GM19395 (cell line): Measurements from ENCODE around the gene DYNC2H1.

ENCODE experiments used
- ATAC-seq: cut with Tn5 transposase; IDR thresholded peaks from one replicate; pipeline ENCODE4 v1.9.1; 2021; ENCODE audit warnings: mild to moderate bottlenecking, moderate library complexity; ENCODE audit not compliant: unreplicated experiment

The DYNC2H1 gene

DNA sequence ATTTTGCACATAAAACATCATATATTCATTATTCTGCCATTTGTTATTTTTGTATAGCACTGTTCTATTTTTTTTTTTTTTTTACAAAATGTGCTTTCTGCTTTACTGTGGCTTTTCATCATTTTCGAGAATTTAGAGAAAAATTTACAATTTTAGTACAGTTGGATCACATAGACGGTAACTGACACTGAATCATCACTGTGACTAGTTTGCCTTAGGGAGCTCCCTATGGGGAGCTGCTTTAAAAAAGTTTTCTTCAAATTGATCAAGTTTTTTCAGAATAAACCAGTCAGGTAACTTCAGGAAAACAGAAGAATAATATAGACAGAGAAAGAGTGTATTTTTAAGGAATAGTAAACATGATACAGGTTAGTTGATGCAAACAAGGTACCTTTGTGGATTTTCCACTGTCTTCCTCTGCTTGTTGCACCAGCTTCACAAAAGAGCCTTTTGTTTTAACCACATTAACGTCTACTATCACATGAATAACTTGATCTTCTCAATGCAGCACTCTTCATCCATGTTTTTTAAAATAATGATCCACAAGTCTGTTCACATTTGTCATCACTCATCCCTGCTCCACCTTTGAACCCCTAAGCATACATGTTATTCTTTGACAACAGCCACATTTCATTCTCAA, 327.0 kb downstream of the DYNC2H1 start:
- no peak for ATAC-seq

DNA sequence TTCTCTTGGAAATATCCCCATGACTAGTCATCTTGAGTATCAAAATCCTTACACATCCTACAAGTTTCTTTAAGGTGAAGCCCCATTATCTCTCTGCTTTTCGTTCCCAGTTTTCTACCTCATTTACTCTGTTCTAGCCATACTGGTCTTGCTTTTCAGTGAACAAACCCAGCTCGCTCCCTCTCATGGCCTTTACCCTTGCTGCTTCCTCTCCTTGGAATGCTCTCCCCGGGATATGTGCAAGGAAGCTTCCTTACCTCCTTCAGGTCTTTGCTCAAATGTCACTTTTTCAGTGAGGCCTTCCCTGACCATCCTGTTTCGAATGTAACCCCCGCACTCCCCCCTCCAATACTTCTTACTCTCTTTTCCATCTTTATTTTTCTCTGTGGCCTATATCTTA, 331.8 kb downstream of the DYNC2H1 start:
- ATAC-seq, result no peak

DNA sequence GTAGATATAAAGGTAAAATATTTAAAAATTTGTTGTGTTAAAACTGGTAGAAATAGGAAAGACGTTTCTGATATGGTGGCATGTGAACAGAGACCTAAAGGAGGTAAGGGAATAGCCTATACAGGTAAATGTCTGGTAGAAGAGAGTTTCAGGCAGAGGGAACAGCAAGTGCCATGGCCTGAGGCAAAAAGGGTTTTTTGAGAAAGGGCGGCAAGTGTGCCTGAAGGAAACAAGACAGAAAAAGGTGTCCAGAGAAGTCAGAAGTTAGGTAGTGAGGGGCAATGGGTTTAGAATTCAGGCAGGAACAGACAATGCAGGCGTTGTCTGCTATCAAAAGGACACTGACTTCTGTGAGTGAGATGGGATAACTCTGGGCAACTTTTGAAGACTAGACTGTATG, 339.7 kb downstream of the DYNC2H1 start:
- no peak for ATAC-seq

DNA sequence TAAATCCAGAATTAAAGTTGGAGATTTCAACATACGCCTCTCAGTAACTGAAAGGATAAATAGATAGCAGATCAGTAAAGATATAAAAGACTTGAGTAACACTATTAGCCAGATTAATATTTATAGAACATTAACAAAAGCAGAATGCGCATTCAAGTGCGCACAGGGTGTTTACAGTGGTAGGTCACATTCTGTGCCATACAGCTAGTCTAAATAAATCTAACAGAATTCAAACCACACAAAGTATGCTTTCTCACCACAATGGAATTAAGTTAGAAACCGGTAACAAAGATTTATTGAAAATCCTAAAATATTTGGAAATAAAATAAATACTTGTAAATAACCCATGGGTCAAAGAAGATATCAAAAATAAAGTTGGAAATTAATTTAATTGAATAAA, 341.0 kb downstream of the DYNC2H1 start:
- no peak for ATAC-seq

DNA sequence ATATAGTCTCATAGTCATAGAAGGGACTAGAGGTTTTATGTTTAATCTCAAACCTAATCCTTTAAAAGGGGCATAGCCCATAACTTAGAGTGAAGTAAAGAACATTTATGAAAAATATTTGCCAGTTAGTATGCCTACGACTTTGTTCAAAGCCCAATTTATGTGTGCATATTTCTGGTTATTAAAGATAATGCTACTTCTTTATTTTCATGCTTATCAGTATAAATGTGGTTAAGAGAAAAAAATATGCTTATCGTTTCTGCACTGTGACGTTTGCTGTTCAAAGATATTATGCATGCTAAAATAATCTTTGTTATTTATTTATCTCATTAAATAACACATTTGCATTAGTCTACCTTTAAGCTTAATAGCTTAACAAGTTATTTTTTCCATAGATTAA, 343.9 kb downstream of the DYNC2H1 start:
- ATAC-seq, result no peak

DNA sequence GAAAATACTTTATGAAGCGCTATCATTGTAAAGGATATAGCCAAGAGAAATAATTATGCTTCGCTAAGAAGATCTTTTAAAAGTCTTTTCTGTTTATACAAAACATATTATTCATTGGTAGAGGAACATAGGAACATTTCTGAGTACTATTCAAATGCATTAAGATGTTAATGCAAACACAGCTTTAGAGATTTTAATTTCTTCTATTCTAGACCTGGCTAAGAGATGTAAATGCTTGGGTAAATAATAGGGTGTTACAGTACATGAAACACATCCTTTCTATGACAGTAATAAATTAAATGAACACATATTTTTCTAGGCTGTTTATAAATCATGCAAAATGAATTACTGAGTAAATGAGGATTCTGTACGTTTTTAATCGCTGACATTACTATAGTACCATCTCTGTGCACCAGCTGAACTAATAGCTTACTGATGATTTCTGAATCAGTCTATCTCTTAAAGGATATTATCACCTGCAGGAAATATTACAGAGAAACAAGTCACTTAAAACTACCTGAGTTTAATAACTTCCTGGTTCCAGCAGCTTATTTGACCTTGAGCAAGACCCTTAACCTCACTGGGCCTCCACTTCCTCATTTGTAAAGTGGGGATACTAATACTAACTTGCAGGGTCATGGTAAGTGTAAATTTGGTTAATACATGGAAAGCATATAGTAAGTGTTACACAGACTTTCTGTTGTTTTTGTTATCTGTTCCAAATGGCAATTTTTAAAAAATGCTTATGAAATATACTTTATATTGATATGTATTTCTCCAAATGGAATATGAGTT, 344.9 kb downstream of the DYNC2H1 start:
- no peak for ATAC-seq

DNA sequence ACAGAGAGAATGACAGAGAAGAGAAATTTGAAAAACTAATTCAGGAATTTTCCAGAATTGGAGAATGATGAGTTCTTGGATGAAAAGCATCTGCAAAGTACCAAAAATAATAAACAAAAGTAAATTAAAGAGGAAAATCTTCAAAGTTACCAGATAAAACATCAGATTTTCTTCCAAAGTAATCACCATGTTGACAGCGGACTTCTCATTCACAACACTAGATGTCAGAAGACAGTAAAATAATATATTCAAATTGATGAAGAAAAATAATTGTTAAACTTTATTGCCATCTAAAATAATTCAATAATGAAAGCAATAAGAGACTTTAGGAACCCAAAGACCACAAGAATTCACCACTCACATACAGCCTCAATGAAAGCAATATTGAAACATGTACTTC, 355.2 kb downstream of the DYNC2H1 start:
- no peak for ATAC-seq

DNA sequence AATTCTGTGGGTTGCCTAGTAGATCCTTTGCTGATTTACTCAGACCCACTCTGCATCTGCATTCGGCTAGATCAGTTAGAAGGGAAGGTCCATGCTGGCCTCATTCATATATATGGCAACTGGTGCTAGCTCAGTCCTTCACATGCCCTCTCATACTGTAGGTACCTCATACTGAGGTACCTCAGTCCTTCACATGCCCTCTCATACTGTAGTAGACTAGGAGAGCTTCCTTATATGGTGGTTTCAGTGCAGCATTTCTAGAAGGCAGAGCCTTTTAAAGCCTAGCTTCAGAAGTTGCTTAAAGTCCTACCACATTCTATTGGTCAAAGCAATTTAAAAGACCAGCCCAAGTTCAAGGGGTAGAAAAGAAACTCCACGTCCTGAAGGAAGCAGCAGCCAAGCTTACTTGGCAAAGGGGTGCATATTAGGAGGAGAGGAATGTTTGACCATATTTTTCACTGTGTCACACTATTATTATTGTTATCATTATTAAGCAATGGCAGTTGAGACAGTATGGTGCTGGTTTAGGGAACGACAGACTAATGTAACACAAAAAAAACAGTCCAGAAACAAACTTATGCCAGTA, 356.4 kb downstream of the DYNC2H1 start:
- ATAC-seq, result no peak

DNA sequence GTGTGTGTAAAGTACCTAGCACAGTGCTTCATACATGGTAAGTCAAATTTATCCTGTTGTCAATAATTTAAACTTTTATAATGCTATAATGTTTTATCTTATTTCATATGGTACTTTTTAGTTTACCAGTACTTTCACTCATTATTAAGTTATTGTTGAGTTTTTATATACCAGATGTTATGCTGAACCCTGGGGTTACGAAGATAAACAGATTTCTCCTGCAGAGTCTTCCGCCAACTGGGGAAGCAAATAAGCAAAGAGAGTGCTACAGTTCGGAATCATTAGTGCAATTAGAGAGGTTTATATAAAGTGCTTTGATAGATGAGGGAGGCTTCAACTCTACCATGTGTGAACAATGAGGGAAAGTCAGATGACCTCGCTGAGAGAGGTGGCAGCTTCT, 362.3 kb downstream of the DYNC2H1 start:
- no peak for ATAC-seq

DNA sequence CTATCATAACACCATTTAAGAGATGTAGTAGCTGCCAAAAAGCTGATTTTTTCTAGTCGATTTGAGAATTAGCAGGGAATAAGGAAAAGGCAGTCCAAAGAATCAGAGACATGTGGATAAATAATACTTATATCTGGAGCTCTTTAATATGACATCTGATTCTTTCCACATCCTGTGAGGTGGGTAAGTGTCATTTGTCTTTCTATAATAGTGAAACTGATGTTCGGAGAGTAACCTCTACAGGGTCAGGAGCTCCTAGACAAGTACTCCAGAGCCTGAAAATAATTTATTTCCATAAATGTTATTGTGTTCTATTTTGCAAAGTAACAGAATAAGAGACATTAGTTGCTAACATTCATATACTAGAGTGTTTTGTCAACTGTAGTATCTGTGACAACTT, 367.6 kb downstream of the DYNC2H1 start:
- no peak for ATAC-seq

DNA sequence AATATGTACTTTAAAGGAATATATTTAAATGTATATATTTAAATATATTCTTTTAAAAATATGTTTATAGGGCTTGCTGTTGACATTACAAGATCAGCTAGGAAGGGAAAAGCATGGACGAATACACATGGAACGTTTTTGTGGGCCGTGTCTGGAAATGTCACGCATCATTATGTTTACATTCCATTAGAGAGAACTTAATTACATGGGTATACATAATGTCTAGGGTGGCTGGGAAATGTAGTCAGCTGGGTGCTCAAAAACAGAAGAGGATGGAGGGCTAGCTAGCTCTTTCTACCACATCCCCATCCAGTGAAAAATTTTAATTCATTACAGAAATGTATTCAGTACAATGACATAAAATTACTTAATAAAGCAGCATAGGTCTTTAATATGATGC, 371.2 kb downstream of the DYNC2H1 start:
- ATAC-seq, result no peak

DNA sequence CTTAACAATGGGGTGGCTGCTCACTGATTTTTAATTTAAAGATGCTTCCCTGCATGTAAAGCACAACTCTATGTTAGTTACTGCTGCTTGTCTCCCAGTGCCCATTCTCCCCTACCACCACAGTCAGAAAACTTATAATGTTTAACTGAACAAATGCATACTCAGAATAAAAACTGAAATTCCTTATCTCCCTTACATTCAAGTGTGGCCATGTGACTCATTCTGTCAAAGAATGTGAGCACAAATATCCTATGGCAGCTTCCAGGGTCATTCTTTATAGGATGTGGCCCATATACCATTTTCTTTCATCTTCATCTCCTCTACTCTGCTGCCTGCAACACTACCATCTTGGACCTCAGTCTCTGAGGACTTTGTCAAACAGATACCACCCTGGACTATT, 374.8 kb downstream of the DYNC2H1 start:
- ATAC-seq, result no peak

DNA sequence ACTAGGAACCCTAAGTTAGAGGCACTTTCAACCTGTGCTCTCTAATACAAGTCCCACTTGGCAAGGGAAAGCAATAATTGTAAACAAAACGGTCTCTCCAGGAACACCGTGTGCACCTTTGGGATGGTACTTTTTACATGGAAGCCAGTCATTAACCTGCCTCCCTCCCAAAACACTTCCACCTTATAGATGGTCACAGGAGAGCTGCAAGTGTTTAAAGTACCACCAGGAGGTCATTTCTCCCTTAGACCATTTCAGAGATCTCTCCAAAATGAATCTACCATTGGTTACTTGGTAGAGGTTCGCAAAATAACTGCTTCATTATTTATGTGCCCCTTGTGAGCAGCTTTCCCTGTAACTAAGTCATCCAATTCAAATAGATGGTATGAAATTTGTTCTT, 375.3 kb downstream of the DYNC2H1 start:
- no peak for ATAC-seq

DNA sequence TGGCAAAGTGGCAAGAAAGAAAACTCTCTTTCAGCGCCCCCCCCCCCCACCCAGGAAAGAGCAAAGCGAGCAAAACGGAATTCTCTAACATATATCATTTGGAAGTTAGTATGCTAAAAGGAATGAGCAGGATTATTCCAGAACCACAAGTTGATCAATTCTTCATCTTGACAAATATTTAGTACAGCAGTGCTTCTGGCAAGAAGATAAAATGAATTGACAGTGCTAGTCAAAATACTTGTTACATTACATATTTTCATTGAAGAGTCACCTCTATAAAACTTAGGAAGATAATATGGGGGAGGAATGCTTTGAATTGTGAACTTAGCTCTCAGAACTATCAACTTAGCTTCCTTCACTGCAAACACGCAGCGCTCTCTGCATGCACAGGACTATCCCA, 377.4 kb downstream of the DYNC2H1 start:
- no peak for ATAC-seq

DNA sequence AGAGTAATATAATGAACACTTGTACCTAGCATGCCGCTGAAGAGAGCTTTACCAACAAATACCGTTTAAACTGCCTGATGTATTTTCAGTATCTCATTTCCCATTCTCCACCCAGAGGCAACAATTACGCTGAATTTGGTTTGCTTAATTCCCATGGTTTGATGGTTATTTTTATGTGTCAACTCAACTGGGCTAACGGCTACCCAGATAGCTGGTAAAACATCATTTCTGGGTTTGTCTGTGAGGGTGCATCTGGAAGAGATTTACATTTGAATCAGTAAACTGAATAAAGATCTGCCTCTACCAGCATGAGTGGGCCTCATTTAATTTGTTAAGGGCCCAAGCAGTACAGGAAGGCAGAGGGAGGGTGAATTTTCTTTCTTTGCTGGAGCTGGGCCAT, 377.9 kb downstream of the DYNC2H1 start:
- no peak for ATAC-seq

DNA sequence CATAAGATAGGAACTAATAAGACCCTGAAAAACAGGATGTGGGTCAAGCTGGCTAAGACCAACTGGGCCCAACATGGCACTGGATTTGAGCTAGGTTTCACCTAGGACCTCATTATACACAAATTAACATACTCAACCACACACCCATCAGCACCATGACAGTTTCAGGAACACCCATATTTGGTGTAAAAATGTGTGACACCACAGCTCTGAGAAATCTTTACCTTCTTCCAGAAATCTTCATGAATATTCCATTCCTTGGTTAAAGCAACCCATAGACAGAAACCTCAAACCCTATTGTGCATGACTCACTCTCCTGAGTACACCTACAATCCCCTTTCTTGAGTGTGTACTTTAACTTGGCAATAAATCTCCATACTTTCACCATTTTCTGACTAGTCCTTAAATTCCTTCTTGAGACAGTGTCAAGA, 378.8 kb downstream of the DYNC2H1 start:
- ATAC-seq, result no peak

DNA sequence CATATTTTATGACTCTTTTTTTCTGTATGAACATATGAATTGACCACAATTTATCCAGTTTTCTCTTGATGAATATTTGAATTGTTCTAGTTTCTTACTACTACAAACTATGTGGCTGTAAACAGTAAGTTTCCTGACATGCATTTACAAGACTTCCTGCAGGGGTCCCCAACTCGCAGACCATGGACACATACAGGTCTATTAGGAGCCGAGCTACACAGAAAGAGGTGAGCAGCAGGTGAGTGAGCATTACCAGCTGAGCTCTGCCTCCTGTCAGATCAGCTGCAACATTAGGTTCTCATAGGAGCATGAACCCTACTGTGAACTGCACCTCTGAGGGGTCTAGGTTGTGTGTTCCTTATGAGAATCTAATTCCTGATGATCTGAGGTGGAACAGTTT, 379.4 kb downstream of the DYNC2H1 start:
- ATAC-seq, result no peak

DNA sequence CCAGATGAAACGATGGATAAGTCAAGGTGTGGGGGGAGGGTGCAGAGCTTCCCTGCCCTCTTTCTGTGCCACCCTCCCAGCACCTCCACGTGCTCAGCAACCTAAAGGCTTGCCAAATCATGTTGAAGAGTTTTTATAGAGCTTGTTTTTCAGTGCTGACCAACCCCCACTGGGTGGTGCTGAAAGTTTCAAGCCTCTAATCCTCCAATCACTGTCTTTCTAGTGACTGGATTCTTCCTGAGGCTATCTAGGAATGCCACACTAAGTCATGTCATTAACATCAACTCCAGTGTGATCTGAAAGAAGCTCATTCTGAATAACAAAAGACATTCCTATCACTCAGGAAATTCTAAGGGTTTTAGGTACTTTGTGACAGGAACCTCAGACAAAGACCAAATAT, 382.6 kb downstream of the DYNC2H1 start:
- ATAC-seq, result no peak

DNA sequence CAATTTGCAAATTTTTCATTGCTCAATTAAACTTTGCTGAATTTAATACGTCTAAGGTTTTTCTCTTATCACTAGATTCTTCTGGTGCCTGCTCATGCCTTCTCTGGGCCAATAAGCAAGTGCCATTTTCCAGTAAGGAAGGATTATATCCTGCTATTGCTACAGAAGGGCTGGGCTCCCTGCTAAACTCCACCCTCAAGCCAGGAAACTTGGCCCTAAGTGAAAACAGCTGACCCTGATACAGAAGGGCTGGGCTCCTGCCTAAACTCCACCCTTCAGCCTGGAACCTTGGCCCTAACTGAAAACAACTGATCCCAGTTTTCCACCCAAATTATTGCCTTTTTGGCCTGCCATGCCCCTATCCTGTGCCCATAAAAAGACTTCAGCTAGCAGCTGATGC, 385.3 kb downstream of the DYNC2H1 start:
- no peak for ATAC-seq

DNA sequence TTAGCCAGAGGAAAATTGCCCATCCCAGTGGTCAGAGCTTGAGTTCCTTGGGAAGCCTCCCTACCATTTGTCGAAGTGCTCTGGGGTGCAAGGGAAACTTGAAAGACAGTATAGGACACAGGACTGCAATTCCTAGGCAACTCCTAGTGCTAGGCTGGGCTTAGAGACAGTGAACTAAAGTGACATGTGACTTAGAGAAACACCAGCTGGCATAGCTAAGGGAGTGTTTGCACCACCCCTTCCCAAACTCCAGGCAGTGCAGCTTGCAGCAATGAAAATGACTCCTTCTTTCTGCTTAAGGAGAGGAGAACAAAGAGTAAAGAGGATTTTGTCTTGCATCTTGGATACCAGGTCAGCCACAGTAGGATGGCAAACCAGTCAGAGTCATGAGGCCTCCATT, 388.0 kb downstream of the DYNC2H1 start:
- no peak for ATAC-seq

DNA sequence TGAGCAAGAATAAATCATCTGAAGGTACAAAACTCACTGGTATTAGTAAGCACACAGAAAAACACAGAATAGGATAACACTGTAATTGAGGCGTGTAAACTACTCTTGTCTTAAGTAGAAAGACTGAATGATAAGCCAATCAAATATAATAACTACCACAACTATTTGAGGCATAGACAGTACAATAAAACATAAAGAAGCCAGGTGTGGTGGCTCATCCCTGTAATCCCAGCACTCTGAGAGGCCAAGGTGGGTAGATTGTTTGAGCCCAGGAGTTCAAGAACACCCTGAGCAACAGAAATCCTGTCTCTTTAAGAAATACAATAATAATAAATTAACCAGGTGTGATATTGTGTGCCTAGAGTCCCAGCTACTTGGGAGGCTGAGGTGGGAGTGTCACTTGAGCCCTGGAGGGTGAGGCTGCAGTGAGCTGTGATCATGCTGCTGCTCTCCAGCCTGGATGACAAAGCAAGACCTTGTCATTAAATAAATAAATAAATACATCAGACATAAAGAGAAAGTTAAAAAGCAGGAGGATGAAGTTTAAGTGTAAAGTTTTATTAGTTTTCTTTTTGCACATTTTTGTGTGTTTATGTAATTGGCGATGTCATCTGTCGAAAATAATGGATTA, 390.6 kb downstream of the DYNC2H1 start:
- ATAC-seq, result no peak

DNA sequence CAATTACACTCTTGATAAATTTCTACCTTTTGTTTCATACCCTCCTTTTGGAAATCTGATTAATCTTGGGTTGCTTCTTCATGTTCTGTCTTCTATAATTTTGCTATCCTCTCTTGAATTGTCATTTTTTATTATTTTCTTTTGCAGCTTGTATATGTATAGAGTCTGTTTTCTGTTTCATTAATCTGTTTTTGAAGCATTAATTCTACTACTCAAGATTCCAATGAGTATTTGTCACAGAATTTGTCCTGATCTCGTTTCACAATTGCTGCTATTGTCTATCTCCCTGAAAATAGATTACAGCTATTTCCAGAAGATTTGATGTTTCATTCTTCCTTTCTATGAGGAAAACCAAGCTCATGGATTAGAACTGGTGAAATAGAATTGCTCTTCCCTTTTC, 406.1 kb downstream of the DYNC2H1 start:
- ATAC-seq, result no peak
